HG03103 (cell line): ENCODE results near the gene BAD.
A peak's percentile ranks its signal among the peaks of the same experiment; 100 is the strongest.
"Not testable (repeated sequence)": the region's sequence is repeated elsewhere in the genome, so short reads cannot be mapped to it uniquely, and the experiment has no call there.

Experiments used
- ATAC-seq: cut with Tn5 transposase; IDR thresholded peaks from one replicate; pipeline ENCODE4 v1.9.1; 2021; ENCODE audit warnings: low read depth; ENCODE audit not compliant: unreplicated experiment

The BAD gene

DNA sequence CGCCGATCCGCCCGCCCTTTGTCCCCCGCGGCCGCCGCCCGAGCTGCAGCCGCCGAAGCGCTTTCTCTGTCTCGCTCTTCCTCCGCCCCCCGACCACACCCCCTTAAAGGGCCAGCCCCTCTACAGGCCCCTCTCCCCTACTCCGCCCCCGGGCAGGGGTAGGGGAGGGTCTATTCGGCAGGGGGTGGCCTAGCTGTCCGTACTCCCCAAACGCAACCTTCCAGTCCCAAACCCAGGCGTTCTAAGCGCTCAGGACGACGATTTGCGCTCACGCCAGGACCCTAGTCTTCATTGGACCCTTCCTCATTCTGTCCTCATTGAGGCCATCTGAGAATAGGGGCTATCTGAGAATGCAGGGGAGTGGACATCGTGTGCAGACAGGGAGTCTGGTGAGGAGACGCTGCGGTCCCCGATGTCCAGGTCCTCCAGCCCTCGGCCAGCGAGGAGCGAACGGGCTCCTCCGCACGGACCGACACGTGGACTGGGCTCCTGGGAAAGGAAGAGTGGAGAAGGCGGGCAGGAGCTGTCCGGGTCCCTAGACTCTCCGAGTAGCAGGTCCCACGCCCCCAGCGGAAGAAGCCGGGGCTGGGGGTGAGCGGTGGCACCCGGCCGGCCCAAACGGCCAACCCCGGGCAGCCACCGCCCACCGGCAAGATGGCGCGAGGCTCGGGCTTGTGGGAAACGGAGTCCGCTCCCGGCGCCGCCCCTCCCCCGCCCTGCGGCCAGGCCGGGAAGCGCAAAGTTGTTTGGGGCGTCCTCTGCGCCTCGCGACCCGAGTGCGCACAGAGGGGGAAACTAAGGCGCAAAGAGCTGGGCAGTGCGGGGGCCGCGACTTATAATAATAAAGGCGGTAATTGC is 37.4 kb downstream of the BAD start, which contains the start of gene PPP1R14B:
Gene PPP1R14B, minus strand, starts transcription at position 73 of the 858 bp plus-strand sequence. CDS start 270 bp downstream, outside the sequence.
- ATAC-seq, result no peak

DNA sequence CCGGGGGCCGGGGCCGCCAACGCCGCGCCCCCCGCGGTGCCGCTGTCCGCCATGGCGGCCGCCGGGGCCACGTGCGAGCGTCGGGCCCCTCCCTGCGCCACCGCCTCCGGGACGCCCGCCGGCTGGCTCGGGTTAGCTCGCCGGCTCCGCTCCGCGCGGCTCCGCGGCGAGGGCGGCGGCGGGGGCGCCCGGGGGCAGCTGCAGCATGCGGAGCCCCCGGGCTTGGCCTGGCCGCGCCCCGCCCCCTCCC is 37.9 kb downstream of the BAD start:
- ATAC-seq, result not testable (repeated sequence)

DNA sequence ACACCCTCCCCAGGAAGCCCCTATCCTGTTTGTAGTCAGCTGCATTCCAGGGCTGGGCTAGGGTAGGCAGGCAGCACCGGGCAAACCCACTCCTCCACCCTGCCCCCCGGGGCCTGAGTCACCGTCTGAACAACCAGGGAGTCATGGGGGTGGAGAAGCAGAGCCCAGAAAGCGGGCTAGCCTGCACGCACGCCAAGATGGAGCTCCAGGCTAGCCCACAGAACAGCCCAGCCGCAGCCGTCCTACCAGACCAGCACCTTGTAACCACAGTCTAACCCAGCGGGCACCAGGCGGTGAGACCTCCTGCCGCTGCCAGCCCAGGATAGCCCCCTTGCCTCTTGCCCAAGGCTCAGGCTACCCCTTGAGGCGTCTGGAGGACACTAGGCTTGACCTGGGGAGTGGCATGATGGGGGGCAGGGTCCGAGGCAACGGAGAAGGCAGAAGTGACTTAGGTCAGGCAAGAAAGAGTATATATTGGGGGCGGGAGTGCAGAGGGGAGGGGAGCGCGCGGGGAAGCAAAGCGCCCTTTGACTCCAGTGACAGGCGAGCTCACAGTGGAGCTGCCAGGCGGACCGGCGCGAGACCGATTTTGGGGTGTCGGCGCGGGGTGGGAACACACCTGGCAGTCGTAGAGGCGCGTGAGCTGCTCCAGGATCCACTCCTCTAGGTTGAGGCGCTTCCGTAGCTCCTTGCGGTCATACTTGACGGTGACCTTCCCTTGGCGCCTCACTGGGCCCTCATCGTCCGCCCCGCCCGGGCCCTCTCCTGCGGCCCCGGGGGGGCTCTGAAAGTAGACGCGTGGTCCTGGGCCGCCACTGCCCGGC is 38.5 kb downstream of the BAD start:
- ATAC-seq, result no peak

DNA sequence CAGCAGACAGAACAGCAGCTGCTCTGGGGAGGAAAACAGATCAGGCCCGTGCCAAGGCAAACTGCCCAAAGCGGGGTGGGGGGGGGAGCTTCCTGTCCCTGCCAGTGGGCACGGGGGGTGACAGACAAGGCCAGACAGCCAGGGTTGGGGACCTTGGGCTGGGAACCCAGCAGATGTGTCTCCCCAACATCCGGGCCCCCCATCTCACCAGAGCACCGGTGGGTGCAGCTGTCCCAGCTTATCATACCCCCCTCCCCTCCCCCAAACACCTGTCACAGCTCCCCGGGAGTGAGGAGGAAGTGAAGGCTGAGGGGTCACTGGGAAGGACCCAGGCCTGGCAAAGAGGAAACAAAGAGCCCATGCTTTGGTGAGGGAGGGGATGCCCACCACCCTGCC is 39.1 kb downstream of the BAD start:
- ATAC-seq, result no peak

DNA sequence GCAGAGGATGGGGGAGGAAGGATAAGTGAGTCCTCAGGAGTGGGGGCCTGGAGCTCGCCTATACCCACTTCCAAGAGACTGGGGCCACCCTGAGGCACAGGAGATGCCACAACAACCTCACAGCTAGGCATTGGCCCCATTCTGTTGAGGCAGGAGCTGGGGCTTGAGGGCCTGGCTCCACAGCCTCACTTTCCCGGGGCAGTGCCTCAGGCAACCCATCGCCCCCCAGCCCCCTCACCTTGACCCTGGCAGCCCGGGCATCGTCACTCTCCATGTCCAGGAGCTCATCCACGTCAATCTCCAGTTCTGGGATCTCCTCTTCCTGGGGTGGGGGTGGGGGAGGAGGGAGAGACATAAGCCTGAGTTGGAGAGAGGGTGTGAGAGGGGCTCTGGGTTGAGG is 39.5 kb downstream of the BAD start:
- no peak for ATAC-seq

DNA sequence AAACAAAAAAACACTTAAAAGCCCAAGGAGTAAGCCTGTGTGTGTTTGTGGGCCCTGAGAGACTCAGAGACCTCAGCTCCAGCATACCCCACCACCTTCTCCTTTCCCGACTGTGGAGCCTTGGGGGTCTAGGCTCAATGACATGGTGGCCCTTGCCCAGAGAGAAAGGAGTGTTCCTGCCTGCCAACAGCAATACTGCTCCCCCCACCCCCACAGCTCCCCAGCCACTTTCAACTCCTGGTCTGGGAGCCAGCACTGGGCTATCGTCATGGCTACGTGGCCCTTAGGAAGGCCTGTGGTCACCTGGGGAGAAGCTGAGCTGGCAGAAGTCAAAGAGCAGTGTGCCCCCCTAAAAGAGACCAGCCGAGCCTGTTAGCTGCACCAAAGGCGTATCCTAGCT is 40.4 kb downstream of the BAD start:
- no peak for ATAC-seq

DNA sequence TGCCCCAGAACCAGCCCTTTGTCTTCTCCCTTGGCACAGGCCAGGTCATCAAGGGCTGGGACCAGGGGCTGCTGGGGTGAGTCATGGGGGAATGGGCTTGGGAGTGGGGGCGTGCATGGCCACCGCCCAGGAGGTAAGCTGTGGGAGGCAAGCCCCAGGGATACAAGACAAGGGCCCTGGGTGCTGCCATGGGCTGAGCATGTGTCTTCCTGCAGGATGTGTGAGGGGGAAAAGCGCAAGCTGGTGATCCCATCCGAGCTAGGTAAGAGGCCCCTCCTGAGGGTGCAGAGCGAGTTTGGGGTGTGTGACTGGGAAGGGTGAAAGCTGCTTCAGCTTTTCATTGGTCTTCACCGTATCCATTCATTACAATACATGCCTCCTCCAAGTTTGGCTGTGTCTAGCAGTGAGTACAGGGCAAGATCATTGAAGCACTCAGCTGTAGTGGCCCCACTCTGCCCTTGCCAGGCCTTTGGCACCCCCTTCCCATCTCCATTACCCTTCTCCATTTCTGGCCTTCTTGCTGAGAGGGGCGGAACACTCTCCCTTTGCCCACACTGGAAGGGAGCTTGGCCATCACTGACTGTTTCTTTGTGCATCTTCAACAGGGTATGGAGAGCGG is 41.1 kb downstream of the BAD start:
- no peak for ATAC-seq

DNA sequence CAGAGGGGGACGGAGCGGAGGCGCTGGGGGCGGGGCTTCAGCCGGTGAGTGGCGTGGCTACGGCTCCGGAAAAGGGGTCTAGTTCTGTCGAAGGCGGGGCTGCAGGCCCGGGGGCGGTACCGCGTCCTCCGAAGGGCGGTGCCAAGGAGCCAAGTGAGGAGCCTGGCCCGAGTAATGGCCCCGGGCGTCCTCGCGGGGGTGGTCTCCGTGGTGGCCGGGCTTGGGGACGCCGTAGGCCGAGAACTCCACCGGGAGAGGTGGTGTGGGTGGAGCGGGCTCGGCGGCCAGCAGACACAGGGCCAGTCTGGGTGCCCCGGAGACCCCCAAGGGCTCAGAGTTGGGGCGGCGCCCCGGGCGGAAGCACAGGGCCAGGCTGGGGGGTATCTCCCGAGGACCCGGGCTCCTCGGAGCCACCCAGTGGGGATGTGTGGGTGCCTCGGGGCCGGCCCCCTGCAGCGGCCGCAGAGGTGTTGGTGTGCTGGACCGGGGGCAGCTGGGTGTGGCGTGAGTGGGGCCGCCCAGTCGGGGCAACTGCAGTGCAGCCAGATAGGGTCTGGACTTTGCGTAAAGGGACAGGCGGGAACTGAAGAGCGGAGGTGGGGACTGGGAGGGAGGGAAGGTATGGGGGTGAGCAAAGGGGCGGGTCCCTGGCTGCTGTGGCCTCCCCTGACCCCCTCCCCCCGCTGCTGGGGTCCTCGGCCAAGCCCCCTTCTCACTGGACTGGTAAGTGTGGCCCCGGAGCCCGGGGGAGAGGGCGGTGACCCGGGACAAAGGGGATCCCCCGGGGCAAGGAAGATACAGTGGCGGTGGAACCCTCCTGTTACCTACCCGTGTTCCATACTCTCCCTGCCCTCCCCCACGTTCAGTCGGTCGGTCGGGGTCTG is 42.7 kb downstream of the BAD start:
- ATAC-seq, result peak; percentile 2

DNA sequence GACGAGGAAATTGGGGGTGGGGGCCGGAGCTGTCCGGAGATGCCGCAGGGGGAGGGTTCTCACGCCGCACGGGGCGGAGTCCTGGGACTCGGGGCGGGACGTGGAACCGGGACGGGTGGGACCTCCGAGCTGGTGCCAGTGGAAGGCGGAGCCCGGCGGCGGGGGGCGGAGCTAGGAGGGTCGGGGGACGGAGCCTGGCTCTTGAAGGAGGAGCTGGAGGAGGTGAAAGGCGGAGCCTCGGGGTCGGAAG is 43.3 kb downstream of the BAD start:
- ATAC-seq, result peak; percentile 66

DNA sequence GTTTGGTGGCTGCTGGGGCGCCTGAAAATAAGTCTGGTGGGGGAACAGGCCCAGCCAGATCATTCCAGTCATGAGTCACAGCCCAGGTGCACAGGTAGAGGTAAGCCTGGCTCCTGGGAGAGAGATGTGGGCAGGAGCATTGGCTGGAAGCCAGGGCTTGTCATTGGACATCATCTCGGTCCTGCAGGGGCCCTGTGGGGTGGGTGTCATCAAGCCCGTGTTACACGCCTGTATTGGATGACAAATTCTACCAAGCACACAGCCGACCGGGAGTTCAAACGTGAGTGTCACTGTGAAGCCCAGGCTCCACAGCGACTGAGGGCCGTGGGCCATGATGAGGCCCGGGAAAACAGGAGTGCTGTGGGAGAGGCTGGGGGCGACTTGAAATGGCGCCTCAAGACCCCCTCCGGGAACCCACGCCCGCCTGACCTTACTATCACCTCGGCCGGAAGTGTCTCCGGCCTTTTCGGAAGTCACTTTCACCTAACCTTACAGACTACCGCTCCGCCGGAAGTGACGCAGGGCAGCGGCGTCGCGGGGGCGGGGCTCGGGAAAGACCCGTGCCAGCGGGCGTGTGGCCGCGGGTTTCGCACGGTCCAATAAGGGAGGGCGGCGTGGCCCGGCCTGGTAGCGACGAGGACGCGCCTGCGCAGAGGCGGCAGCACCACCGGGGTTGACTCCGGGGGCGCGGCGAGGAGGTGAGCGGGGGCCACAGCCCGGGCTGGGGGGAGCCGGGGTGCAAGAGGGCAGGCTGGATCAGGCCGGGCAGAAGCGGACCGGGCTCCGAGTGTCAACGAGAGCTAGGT is 43.8 kb downstream of the BAD start, which contains the start of gene FKBP2:
Gene FKBP2, plus strand, starts transcription at position 661 of the 806 bp plus-strand sequence. CDS start 1,293 bp downstream, outside the sequence.
- peak; percentile 38 for ATAC-seq

DNA sequence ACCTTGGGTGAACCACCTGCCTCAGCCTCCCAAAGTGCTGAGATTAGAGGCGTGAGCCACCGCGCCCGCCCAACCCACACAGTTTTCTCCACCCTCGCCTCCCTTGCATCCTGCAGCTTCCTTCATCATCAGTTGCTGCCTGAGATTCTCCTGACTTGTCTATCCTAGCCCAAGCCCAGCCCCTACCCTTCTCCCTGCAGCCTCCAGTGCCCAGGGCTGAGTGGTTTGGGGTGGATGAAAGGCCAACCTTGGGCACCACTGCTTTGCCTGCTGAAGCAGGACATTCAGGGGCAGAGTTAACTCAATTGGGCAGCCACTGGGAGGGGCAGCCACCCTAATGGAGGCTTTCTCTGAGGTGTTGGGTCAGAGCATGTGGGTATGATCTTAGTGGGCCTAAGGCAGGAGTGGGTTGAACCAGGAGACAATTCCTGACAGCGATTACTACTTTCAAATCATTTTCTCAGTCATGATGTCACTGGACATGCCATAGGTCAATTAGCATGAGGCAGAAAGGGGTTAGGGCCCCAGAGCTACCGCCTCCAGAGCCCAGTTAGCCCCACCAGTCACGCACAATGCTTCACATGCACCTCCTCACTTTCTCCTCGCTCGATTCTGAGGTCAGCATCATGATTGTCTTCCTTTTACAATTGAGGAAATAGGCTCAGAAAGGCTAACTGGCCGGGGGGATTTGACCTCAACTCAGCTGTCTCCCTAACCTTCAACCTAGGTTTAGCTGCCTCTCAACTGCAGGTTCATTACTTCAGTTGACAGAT is 44.6 kb downstream of the BAD start:
- no peak for ATAC-seq

DNA sequence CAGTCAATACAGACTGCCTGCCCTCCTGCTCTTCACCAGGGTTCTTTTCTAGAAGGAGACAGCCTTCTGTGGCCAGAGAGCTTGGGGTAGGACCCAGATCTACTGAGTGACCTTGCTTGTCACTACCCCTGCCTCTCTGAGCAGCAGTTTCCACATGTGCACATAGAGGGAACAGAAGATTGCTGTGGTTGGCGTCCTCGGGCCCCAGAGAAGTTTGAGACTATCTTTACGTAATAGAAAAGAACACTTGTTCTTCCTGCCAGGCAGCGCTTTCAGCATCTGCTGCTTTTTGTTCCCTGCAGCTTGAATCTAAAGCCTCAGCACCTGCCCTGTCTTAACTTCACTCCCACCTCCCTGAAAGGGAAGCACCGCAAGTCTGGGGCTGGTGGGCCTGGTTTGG is 45.5 kb downstream of the BAD start:
- ATAC-seq, result no peak

DNA sequence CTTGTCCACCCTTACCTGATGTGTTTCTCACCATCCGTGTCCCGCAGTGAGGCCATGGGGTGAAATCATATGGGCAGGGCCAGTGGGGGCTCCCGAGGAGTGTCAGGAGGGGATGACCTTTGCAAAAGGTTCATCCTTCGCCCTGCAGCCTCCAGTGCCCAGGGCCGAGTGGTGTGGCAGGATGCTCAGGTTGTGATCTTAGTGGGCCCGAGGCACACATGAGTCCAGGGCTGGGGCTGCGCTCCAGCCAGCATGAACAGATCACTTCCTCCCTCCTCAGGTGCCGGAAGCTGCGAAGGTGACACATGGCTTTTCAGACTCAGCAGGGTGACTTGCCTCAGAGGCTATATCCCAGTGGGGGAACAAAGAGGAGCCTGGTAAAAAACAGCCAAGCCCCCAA is 46.4 kb downstream of the BAD start:
- no peak for ATAC-seq

DNA sequence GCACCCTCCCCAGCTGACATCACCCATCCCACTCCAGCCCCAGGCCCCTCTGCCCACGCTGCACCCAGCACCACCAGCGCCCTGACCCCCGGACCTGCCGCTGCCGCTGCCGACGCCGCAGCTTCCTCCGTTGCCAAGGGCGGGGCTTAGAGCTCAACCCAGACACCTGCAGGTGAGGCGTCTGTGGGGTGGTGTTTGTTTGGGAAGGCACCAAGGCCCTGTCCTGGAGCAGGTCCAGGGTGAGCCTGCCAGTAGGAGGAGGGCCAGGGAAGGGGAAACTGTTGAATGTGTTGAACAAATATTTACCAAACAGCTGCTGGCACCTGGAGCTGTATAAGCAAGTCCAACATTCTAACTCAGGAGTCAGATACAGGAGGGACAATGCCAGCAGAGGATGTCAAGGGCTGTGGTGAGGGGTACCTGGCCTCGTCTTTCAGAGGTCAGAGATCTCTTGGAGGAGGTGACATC is 46.9 kb downstream of the BAD start:
- no peak for ATAC-seq

DNA sequence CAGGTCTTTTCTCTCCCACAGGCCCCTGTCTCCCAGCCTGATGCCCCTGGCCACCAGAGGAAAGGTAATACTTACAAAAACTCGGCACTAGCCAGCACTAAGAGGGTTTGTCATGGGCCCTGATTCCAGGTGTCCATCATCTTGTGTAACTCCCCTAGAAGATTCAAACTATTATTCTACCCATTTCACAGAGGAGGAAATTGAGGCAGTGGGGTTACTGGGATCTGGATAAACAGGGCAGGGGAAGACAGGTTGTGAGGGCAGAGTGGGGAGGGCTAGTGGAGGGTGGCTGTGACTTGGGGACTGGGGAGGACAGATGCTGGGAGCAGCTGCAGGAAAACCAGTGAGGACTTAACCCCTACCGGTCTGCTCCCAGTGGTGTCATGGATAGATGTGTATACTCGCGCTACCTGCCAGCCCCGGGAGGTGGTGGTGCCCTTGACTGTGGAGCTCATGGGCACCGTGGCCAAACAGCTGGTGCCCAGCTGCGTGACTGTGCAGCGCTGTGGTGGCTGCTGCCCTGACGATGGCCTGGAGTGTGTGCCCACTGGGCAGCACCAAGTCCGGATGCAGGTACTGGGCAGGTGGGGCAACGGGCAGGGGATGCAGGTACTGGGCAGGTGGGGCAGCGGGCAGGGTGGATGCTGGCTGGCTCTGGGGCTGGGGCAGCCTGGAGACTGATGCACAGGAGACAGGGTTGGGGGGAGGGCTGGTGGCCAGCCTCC is 48.9 kb downstream of the BAD start:
- ATAC-seq, result no peak

DNA sequence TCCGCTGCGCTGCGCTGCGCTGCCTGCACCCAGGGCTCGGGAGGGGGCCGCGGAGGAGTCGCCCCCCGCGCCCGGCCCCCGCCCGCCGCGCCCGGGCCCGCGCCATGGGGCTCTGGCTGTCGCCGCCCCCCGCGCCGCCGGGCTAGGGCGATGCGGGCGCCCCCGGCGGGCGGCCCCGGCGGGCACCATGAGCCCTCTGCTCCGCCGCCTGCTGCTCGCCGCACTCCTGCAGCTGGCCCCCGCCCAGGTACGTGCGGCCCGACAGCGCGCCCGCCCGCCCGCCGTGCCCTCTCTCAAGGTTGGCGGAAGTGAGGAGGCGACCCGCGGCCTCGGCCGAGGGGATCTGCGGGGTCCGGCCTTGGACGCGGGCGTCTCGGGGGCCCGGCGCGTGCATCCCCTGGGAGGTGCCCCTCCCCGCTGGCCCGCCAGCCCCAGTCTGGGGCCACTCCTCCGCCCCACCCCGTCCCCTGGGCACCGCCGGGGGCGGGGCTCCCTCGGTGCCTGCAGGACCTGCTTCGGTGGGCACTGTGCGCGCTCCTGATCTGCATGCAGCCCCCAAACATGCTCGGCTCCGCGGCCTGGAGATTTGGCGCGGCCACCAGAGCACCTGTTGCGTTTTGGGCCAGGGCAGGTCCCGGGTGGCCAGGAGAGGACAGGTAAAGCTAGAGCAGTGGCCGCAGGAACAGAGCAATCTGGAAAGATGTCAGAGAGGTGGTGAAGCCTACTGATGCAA is 49.7 kb downstream of the BAD start:
- no peak for ATAC-seq

DNA sequence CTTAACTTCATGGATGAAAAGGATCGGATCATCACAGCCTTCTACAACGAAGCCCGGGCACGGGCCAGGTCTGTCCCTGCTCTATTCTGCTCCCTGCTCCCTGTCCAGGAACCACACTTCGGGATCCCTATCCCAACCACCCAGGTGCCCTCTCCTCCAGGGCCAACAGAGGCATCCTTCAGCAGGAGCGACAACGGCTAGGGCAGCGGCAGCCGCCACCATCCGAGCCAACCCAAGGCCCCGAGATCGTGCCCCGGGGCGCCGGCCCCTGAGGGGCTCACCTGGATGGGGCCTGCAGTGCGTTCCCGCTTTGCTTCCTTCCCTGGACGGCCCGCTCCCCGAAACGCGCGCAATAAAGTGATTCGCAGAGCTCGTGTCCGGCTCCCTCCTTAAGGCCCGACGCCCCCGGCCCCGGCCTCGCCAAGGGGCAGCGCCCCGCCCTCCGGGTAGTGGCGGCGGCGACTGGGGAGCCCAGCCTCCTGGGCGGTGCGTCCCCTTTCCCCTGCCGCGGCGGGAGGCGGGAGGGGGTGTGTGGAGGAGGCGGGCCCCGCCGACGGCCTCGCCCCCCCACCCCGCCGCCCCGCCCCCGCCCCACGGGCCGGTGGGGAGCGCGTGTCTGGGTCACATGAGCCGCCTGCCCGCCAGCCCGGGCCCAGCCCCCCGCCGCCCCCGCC is 50.4 kb downstream of the BAD start, which contains the start of gene VEGFB:
Gene VEGFB, plus strand, starts transcription at position 672 of the 674 bp plus-strand sequence. CDS start 250 bp downstream, outside the sequence.
- ATAC-seq, result no peak
